HepG2 (cell line): ENCODE results near the gene IAH1. TPM values are rescaled to one million over a fixed set of nuclear protein-coding genes. Genes with fewer than 3 reads are reported as not detected.

ENCODE experiments used
- BCL6 ChIP-seq: IDR thresholded peaks from 2 replicates; pipeline ENCODE4 v1.6.1; 2016; ENCODE audit warnings: missing genetic modification reagents, missing compliant biosample characterization
- FOXK1 ChIP-seq: sonication (generic); formaldehyde crosslinking; IDR thresholded peaks from 2 replicates; pipeline ENCODE4 v1.4.0; 2020; ENCODE audit warnings: low read depth, missing genetic modification reagents, borderline replicate concordance
- JUND ChIP-seq: sonication (generic); formaldehyde crosslinking; IDR thresholded peaks from 2 replicates; pipeline ENCODE4 v1.8.0; 2022; ENCODE audit warnings: mild to moderate bottlenecking, missing genetic modification reagents
- KDM5B ChIP-seq: sonication (generic); formaldehyde crosslinking; IDR thresholded peaks from 2 replicates; pipeline ENCODE4 v1.4.0; 2020; ENCODE audit warnings: missing genetic modification reagents, mild to moderate bottlenecking, borderline replicate concordance
- MTA3 ChIP-seq: sonication (generic); formaldehyde crosslinking; IDR thresholded peaks from 2 replicates; pipeline ENCODE4 v1.4.0; 2020; ENCODE audit warnings: missing genetic modification reagents
- NR2C2 ChIP-seq: sonication (generic); formaldehyde crosslinking; IDR thresholded peaks from 2 replicates; pipeline ENCODE4 v1.4.0; 2020; ENCODE audit warnings: missing genetic modification reagents, mild to moderate bottlenecking, moderate library complexity, borderline replicate concordance
- PHB2 ChIP-seq: fragments of 450-650 bp; IDR thresholded peaks from 2 replicates; pipeline ENCODE4 v1.6.1; 2018; ENCODE audit not compliant: partially characterized antibody
- RBM39 ChIP-seq: fragments of 200-400 bp; formaldehyde crosslinking; IDR thresholded peaks from one replicate; pipeline ENCODE4 v1.6.1; 2018; ENCODE audit warnings: antibody characterized with exemption, mild to moderate bottlenecking, low read depth, low read length; ENCODE audit not compliant: poor library complexity, severe bottlenecking
- SIX1 ChIP-seq: sonication (generic); formaldehyde crosslinking; IDR thresholded peaks from 2 replicates; pipeline ENCODE4 v1.4.0; 2020; ENCODE audit warnings: missing genetic modification reagents, borderline replicate concordance
- SRY ChIP-seq: sonication (generic); formaldehyde crosslinking; IDR thresholded peaks from 2 replicates; pipeline ENCODE4 v1.8.0; 2022; ENCODE audit warnings: mild to moderate bottlenecking, missing genetic modification reagents
- TBX3 ChIP-seq: fragments of 450-650 bp; IDR thresholded peaks from 2 replicates; pipeline ENCODE4 v1.6.1; 2017; ENCODE audit warnings: antibody characterized with exemption, mild to moderate bottlenecking, inconsistent platforms, borderline replicate concordance
- ZKSCAN5 ChIP-seq: sonication (generic); formaldehyde crosslinking; IDR thresholded peaks from 2 replicates; pipeline ENCODE4 v1.5.1; 2020; ENCODE audit warnings: mild to moderate bottlenecking, missing genetic modification reagents
- ZNF432 ChIP-seq: sonication (generic); formaldehyde crosslinking; IDR thresholded peaks from 2 replicates; pipeline ENCODE4 v1.5.0; 2020; ENCODE audit warnings: missing genetic modification reagents, mild to moderate bottlenecking, borderline replicate concordance
- ZNF546 ChIP-seq: sonication (generic); formaldehyde crosslinking; conservative IDR thresholded peaks from 2 replicates; pipeline ENCODE4 v1.8.1; 2023; ENCODE audit warnings: mild to moderate bottlenecking, missing genetic modification reagents
- ZNF629 ChIP-seq: sonication (generic); formaldehyde crosslinking; conservative IDR thresholded peaks from 2 replicates; pipeline ENCODE4 v1.5.0; 2020; ENCODE audit warnings: missing genetic modification reagents
- ZNF773 ChIP-seq: sonication (generic); formaldehyde crosslinking; IDR thresholded peaks from 2 replicates; pipeline ENCODE4 v1.4.0; 2020; ENCODE audit warnings: missing genetic modification reagents, borderline replicate concordance
- ZNF816 ChIP-seq: sonication (generic); formaldehyde crosslinking; IDR thresholded peaks from 2 replicates; pipeline ENCODE4 v1.8.0; 2022; ENCODE audit warnings: missing genetic modification reagents, mild to moderate bottlenecking, borderline replicate concordance
- polyA plus RNA-seq, 8 experiments: library from polyadenylated mRNA; depleted of rRNA in 3 of 8; stranded (reverse) in 7 of 8; unstranded in 1 of 8; fragments of >200 nt; fragmentation: Illumina TruSeq in 4 of 8; extraction: Trizol in 4 of 8; gene quantifications; 2 replicates each; pipeline versions ENCODE4 v1.2.1 to v1.2.3, GENCODE V29; 2011 to 2016; ENCODE audit warnings: low read depth in 4 of 8, missing spikeins in 1 of 8, mixed read lengths in 1 of 8; ENCODE audit not compliant: insufficient read depth in 1 of 8
- total RNA-seq, 5 experiments: library from RNA; depleted of rRNA; stranded (reverse); fragments of >200 nt; fragmentation: Illumina TruSeq; extraction: Trizol; gene quantifications; 2 replicates each; pipeline ENCODE4 v1.2.3, GENCODE V29; 2016; ENCODE audit warnings: low read depth in 1 of 5
- TF ChIP-seq, protein P1 (sequence below): sonication (generic); formaldehyde crosslinking; IDR thresholded peaks from 2 replicates; pipeline ENCODE4 v1.4.0; 2020; ENCODE audit warnings: missing genetic modification reagents
- TF ChIP-seq, protein P2 (sequence below): sonication (generic); formaldehyde crosslinking; conservative IDR thresholded peaks from 2 replicates; pipeline ENCODE4 v1.4.0; 2020; ENCODE audit warnings: missing genetic modification reagents
- TF ChIP-seq, protein P3 (sequence below): sonication (generic); formaldehyde crosslinking; IDR thresholded peaks from 2 replicates; pipeline ENCODE4 v1.4.0; 2020; ENCODE audit warnings: missing genetic modification reagents, mild to moderate bottlenecking, borderline replicate concordance
- TF ChIP-seq, protein P4 (sequence below): sonication (generic); formaldehyde crosslinking; IDR thresholded peaks from 2 replicates; pipeline ENCODE4 v1.5.0; 2020; ENCODE audit warnings: missing genetic modification reagents

IAH1 gene
- total and polyA plus RNA-seq, 2 of the 13 experiments (the other 11 are each of a cell fraction or from before 2014, with no cell fraction given) = 43.6 to 44.4 TPM

DNA sequence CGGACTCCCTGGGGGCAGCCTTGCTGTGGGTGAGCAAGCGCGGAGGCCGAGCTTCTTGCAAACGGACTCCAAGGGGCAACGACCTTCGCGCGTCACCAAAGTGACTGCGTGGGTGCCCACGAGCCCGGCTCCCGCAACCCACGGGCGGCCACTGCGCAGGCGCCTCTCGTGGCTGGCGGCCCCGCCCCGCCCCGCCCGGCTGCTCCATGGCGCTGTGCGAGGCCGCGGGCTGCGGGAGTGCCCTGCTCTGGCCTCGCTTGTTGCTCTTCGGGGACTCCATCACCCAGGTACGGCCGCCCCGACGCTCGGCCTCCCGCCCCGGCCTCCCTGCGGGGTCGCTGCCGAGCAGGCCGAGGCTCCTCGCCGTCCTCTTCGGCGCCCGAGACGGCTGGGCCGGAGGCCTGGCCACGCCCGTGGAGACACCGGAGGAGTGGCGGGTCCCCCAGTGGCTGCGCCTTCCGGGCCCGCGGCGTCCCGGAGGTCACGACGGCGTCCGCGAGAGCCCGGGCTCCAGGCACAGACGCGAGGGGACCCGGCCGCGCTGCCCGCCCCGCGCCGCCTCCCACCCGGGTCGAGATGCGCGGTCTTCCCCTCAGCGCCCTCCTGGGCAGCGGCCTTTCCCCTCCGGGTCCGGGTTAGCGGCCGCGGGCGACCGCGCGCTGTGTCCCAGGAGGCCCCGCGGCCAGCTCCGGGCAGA lies at the start of gene IAH1 (continued):
- TF ChIP-seq, protein P1, sequence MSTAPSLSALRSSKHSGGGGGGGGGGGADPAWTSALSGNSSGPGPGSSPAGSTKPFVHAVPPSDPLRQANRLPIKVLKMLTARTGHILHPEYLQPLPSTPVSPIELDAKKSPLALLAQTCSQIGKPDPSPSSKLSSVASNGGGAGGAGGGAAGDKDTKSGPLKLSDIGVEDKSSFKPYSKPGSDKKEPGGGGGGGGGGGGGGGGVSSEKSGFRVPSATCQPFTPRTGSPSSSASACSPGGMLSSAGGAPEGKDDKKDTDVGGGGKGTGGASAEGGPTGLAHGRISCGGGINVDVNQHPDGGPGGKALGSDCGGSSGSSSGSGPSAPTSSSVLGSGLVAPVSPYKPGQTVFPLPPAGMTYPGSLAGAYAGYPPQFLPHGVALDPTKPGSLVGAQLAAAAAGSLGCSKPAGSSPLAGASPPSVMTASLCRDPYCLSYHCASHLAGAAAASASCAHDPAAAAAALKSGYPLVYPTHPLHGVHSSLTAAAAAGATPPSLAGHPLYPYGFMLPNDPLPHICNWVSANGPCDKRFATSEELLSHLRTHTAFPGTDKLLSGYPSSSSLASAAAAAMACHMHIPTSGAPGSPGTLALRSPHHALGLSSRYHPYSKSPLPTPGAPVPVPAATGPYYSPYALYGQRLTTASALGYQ (CRISPR knock-in tag) = no peak
- TF ChIP-seq, protein P2, sequence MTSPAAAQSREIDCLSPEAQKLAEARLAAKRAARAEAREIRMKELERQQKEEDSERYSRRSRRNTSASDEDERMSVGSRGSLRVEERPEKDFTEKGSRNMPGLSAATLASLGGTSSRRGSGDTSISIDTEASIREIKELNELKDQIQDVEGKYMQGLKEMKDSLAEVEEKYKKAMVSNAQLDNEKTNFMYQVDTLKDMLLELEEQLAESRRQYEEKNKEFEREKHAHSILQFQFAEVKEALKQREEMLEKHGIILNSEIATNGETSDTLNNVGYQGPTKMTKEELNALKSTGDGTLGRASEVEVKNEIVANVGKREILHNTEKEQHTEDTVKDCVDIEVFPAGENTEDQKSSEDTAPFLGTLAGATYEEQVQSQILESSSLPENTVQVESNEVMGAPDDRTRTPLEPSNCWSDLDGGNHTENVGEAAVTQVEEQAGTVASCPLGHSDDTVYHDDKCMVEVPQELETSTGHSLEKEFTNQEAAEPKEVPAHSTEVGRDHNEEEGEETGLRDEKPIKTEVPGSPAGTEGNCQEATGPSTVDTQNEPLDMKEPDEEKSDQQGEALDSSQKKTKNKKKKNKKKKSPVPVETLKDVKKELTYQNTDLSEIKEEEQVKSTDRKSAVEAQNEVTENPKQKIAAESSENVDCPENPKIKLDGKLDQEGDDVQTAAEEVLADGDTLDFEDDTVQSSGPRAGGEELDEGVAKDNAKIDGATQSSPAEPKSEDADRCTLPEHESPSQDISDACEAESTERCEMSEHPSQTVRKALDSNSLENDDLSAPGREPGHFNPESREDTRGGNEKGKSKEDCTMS (CRISPR knock-in tag) = no peak
- TF ChIP-seq KDM5B (CRISPR knock-in tag) = peak; percentile 36; the same call in 1 of the 2 replicates
- no peak for TF ChIP-seq JUND
- no peak for TF ChIP-seq NR2C2
- TF ChIP-seq MTA3 (CRISPR knock-in tag) = no peak
- TF ChIP-seq RBM39 = no peak
- TF ChIP-seq TBX3 = no peak
- TF ChIP-seq ZNF773 = no peak
- TF ChIP-seq ZKSCAN5 (CRISPR knock-in tag) = no peak
- peak; percentile 61; the same call in 1 of the 2 replicates for TF ChIP-seq SRY (CRISPR knock-in tag)
- TF ChIP-seq ZNF629 (CRISPR knock-in tag) = no peak
- no peak for TF ChIP-seq ZNF432 (CRISPR knock-in tag)
- TF ChIP-seq ZNF816 (CRISPR knock-in tag) = no peak
- TF ChIP-seq, protein P3, sequence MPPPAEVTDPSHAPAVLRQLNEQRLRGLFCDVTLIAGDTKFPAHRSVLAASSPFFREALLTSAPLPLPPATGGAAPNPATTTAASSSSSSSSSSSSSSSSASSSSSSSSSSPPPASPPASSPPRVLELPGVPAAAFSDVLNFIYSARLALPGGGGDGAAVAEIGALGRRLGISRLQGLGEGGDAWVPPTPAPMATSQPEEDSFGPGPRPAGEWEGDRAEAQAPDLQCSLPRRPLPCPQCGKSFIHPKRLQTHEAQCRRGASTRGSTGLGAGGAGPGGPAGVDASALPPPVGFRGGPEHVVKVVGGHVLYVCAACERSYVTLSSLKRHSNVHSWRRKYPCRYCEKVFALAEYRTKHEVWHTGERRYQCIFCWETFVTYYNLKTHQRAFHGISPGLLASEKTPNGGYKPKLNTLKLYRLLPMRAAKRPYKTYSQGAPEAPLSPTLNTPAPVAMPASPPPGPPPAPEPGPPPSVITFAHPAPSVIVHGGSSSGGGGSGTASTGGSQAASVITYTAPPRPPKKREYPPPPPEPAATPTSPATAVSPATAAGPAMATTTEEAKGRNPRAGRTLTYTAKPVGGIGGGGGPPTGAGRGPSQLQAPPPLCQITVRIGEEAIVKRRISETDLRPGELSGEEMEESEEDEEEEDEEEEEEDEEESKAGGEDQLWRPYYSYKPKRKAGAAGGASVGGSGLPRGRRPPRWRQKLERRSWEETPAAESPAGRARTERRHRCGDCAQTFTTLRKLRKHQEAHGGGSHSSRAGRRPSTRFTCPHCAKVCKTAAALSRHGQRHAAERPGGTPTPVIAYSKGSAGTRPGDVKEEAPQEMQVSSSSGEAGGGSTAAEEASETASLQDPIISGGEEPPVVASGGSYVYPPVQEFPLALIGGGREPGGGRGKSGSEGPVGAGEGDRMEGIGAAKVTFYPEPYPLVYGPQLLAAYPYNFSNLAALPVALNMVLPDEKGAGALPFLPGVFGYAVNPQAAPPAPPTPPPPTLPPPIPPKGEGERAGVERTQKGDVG (CRISPR knock-in tag) = no peak
- no peak for TF ChIP-seq PHB2
- TF ChIP-seq SIX1 = no peak
- no peak for TF ChIP-seq ZNF546 (CRISPR knock-in tag)
- TF ChIP-seq BCL6 (CRISPR knock-in tag) = no peak
- TF ChIP-seq FOXK1 (CRISPR knock-in tag) = no peak
- TF ChIP-seq, protein P4, sequence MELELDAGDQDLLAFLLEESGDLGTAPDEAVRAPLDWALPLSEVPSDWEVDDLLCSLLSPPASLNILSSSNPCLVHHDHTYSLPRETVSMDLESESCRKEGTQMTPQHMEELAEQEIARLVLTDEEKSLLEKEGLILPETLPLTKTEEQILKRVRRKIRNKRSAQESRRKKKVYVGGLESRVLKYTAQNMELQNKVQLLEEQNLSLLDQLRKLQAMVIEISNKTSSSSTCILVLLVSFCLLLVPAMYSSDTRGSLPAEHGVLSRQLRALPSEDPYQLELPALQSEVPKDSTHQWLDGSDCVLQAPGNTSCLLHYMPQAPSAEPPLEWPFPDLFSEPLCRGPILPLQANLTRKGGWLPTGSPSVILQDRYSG (CRISPR knock-in tag) = no peak
